Measurements from ENCODE around the gene ZNF385C.

GRCh38 chr17:41992576-41992975 is 105.7 kb downstream of the ZNF385C start:
- no peak for TF ChIP-seq CTCF (IDR thresholded peaks at IDR 0.05; ENCODE audit: low read depth, low read length)
- TF ChIP-seq POLR2A (IDR thresholded peaks at IDR 0.05; ENCODE audit: extremely low read depth, insufficient read length), result no peak
- TF ChIP-seq MYC (IDR thresholded peaks at IDR 0.05; ENCODE audit: low read depth, low read length), result no peak
- TF ChIP-seq MAX (IDR thresholded peaks at IDR 0.05; ENCODE audit: low read depth, low read length), result no peak

Data from NB4 (cell line).